Astrocyte (in vitro differentiated cells and primary cell): Measurements from ENCODE around the gene C2. TPM values are rescaled to one million over a fixed set of nuclear protein-coding genes. Genes with fewer than 3 reads are reported as not detected.
A peak's percentile ranks its signal among the peaks of the same experiment; 100 is the strongest.

Experiments
- DNase-seq: peaks from one replicate; pipeline ENCODE4 v3.0.0-alpha.2; 2010; ENCODE audit warnings: low read depth
- FAIRE-seq: peaks from 2 replicates; lab custom pipeline; 2011; peaks lifted over from hg19 to GRCh38; lab: Jason Lieb, UNC
- H2AFZ ChIP-seq: 2 replicates; pipeline ENCODE4 v1.6.0; 2012; ENCODE audit warnings: low read depth, low read length, inconsistent platforms
- H3K27ac ChIP-seq: 2 replicates; pipeline ENCODE4 v1.5.1; 2011; ENCODE audit warnings: low read depth, low read length, inconsistent platforms
- H3K27me3 ChIP-seq: 2 replicates; pipeline ENCODE4 v1.6.0; 2011; ENCODE audit warnings: low read length, inconsistent platforms; ENCODE audit not compliant: insufficient read depth
- H3K36me3 ChIP-seq: 2 replicates; pipeline ENCODE4 v1.5.1; 2011; ENCODE audit warnings: low read length, inconsistent platforms; ENCODE audit not compliant: insufficient read depth
- H3K4me1 ChIP-seq: 2 replicates; pipeline ENCODE4 v1.5.1; 2011; ENCODE audit warnings: low read length, inconsistent platforms; ENCODE audit not compliant: insufficient read depth
- H3K4me2 ChIP-seq: 2 replicates; pipeline ENCODE4 v1.6.0; 2012; ENCODE audit warnings: low read length, inconsistent platforms
- H3K4me3 ChIP-seq: 2 replicates; pipeline ENCODE4 v1.5.1; 2011; ENCODE audit warnings: low read depth, mild to moderate bottlenecking, low read length, inconsistent platforms; ENCODE audit not compliant: insufficient read depth
- H3K79me2 ChIP-seq: 2 replicates; pipeline ENCODE4 v1.6.0; 2012; ENCODE audit warnings: mild to moderate bottlenecking, low read length, inconsistent platforms; ENCODE audit not compliant: insufficient read depth
- H3K9ac ChIP-seq: 2 replicates; pipeline ENCODE4 v1.6.0; 2012; ENCODE audit warnings: mild to moderate bottlenecking, low read length, inconsistent platforms
- H3K9me3 ChIP-seq: 2 replicates; pipeline ENCODE4 v1.5.1; 2012; ENCODE audit warnings: low read depth, mild to moderate bottlenecking, low read length, inconsistent platforms; ENCODE audit not compliant: insufficient read depth
- H4K20me1 ChIP-seq: 2 replicates; pipeline ENCODE4 v1.6.0; 2012; ENCODE audit warnings: low read length, inconsistent platforms; ENCODE audit not compliant: insufficient read depth
- H3K27ac Mint-ChIP-seq: one replicate; pipeline ENCODE4 v1.8.0; 2021; ENCODE audit warnings: mild to moderate bottlenecking, mixed read lengths; ENCODE audit not compliant: unreplicated experiment
- H3K27me3 Mint-ChIP-seq: one replicate; pipeline ENCODE4 v1.8.0; 2021; ENCODE audit warnings: low read depth, mixed read lengths; ENCODE audit not compliant: unreplicated experiment
- H3K36me3 Mint-ChIP-seq: one replicate; pipeline ENCODE4 v1.8.0; 2021; ENCODE audit warnings: low read depth, mixed read lengths; ENCODE audit not compliant: unreplicated experiment
- H3K4me1 Mint-ChIP-seq: one replicate; pipeline ENCODE4 v1.8.0; 2021; ENCODE audit warnings: low read depth, mixed read lengths; ENCODE audit not compliant: unreplicated experiment
- H3K4me3 Mint-ChIP-seq: one replicate; pipeline ENCODE4 v1.8.0; 2021; ENCODE audit warnings: mild to moderate bottlenecking, moderate library complexity, mixed read lengths; ENCODE audit not compliant: unreplicated experiment
- H3K9me3 Mint-ChIP-seq: one replicate; pipeline ENCODE4 v1.8.0; 2021; ENCODE audit warnings: mild to moderate bottlenecking, mixed read lengths; ENCODE audit not compliant: unreplicated experiment
- CTCF ChIP-seq: IDR thresholded peaks from 2 replicates; pipeline ENCODE4 v1.5.1; 2011; ENCODE audit warnings: low read depth, mild to moderate bottlenecking, inconsistent platforms, low read length, moderate library complexity; ENCODE audit not compliant: insufficient read depth
- EZH2 ChIP-seq: IDR thresholded peaks from 2 replicates; pipeline ENCODE4 v1.6.1; 2012; ENCODE audit warnings: mild to moderate bottlenecking, low read length, inconsistent platforms; ENCODE audit not compliant: insufficient read depth
- total RNA-seq: library from RNA; stranded (reverse); gene quantifications from 2 replicates; pipeline ENCODE4 v1.2.1, GENCODE V29; 2021

C2 gene
- total RNA-seq, 1 donor from 2014 or later: 0.20 TPM

GRCh38 chr6:31947070-31947675 lies 19.7 kb downstream of the C2 start:
- peak overlapping the region; percentile 27 for H3K4me3 Mint-ChIP-seq
- Histone ChIP-seq H3K4me1 (peaks cover 7% of the 10 kb centered on the region), H3K79me2 (no peaks in the 10 kb centered on the region), H2AFZ (no peak overlapping the region), H3K27ac (no peak overlapping the region), H3K4me3 (no peak overlapping the region), H3K9ac (no peak overlapping the region), H3K36me3 (peaks cover 9% of the 10 kb centered on the region), H3K27me3 (peaks cover 11% of the 10 kb centered on the region), H3K4me2 (no peak overlapping the region), H4K20me1 (no peaks in the 10 kb centered on the region), H3K9me3 (no peaks in the 10 kb centered on the region)
- DNase-seq (no peak), FAIRE-seq (no peak)
- H3K27me3 Mint-ChIP-seq: peaks cover 53% of the 10 kb centered on the region
- H3K9me3 Mint-ChIP-seq: no peaks in the 10 kb centered on the region
- H3K27ac Mint-ChIP-seq: no peak overlapping the region
- H3K36me3 Mint-ChIP-seq: peaks cover 10% of the 10 kb centered on the region
- TF ChIP-seq EZH2 (no peak), CTCF (no peak)
- H3K4me1 Mint-ChIP-seq: peaks cover 11% of the 10 kb centered on the region

GRCh38 chr6:31947864-31948263 lies 20.3 kb downstream of the C2 start:
- FAIRE-seq: no peak
- no peaks in the 10 kb centered on the region for H3K79me2 ChIP-seq
- H3K4me1 ChIP-seq: peaks cover 7% of the 10 kb centered on the region
- H4K20me1 ChIP-seq: no peaks in the 10 kb centered on the region
- DNase-seq: no peak
- Mint-ChIP-seq H3K36me3 (peaks cover 13% of the 10 kb centered on the region), H3K9me3 (no peaks in the 10 kb centered on the region), H3K4me1 (peaks cover 11% of the 10 kb centered on the region), H3K27ac (no peak overlapping the region), H3K27me3 (peaks cover 46% of the 10 kb centered on the region), H3K4me3 (no peak overlapping the region)
- TF ChIP-seq EZH2: no peak
- H3K4me3 ChIP-seq: no peak overlapping the region
- peaks cover 10% of the 10 kb centered on the region for H3K36me3 ChIP-seq
- H3K27ac ChIP-seq: no peak overlapping the region
- no peak overlapping the region for H2AFZ ChIP-seq
- no peak overlapping the region for H3K9ac ChIP-seq
- H3K4me2 ChIP-seq: no peak overlapping the region
- H3K9me3 ChIP-seq: no peaks in the 10 kb centered on the region
- peaks cover 5% of the 10 kb centered on the region for H3K27me3 ChIP-seq

GRCh38 chr6:31948306-31948705 lies 20.8 kb downstream of the C2 start:
- peaks cover 3% of the 10 kb centered on the region for H3K27me3 ChIP-seq
- H3K4me1 Mint-ChIP-seq: peaks cover 11% of the 10 kb centered on the region
- peaks cover 44% of the 10 kb centered on the region for H3K27me3 Mint-ChIP-seq
- no peaks in the 10 kb centered on the region for H3K9me3 ChIP-seq
- H3K4me2 ChIP-seq: no peak overlapping the region
- H3K4me3 Mint-ChIP-seq: no peak overlapping the region
- no peak overlapping the region for H3K4me3 ChIP-seq
- no peak overlapping the region for H3K9ac ChIP-seq
- no peak for FAIRE-seq
- no peaks in the 10 kb centered on the region for H4K20me1 ChIP-seq
- no peaks in the 10 kb centered on the region for H3K9me3 Mint-ChIP-seq
- peaks cover 14% of the 10 kb centered on the region for H3K36me3 ChIP-seq
- H3K36me3 Mint-ChIP-seq: peaks cover 13% of the 10 kb centered on the region
- no peak overlapping the region for H3K27ac ChIP-seq
- H3K79me2 ChIP-seq: no peaks in the 10 kb centered on the region
- no peak overlapping the region for H3K27ac Mint-ChIP-seq
- no peak overlapping the region for H2AFZ ChIP-seq
- TF ChIP-seq CTCF (no peak), EZH2 (no peak)
- H3K4me1 ChIP-seq: peaks cover 7% of the 10 kb centered on the region
- DNase-seq: no peak
